Measurements from ENCODE around the gene FYB2. TPM values are rescaled to one million over a fixed set of nuclear protein-coding genes. Genes with fewer than 3 reads are reported as not detected.

The FYB2 gene
- total RNA-seq, 5 donors from 2014 or later (not counting 1 experiment from before 2014, with no cell fraction given), result not detected

GRCh38 chr1:56715156-56715555 lies 104.0 kb downstream of the FYB2 start:
- H3K27me3 Mint-ChIP-seq, result peaks cover 0 to 6% of the 10 kb centered on the region in 2 donors
- ChIA-PET CTCF (no interaction called here), POLR2A (no interaction called here)
- H3K4me1 Mint-ChIP-seq, result no peaks in the 10 kb centered on the region
- no peaks in the 10 kb centered on the region for H3K36me3 Mint-ChIP-seq
- H3K9me3 Mint-ChIP-seq, result no peaks in the 10 kb centered on the region
- no CpG with 5 or more reads among the region's 1 CpG for WGBS (ENCODE audit: insufficient coverage)
- H3K36me3 ChIP-seq (ENCODE audit: control insufficient read depth in 2 of 2, extremely low read depth in 1 of 2, insufficient read depth in 1 of 2, low read length in 1 of 2), result no peaks in the 10 kb centered on the region
- H3K9me3 ChIP-seq, result no peaks in the 10 kb centered on the region
- H3K27ac Mint-ChIP-seq, result no peak overlapping the region
- H3K27ac ChIP-seq (ENCODE audit: low read length), result no peak overlapping the region
- no peaks in the 10 kb centered on the region for H3K4me1 ChIP-seq (ENCODE audit: control insufficient read depth in 1 of 2, extremely low read depth in 1 of 2, insufficient read depth in 2 of 2, low read length in 2 of 2)
- ATAC-seq (replicated peaks in 1 of 4), result no peak
- H3K27me3 ChIP-seq (replicated peaks in 1 of 2; ENCODE audit: control insufficient read depth in 2 of 2, extremely low read depth in 1 of 2, insufficient read depth in 2 of 2, low read length in 1 of 2), result no peaks in the 10 kb centered on the region
- no peak overlapping the region for H3K4me3 ChIP-seq (ENCODE audit: control insufficient read depth in 1 of 2, extremely low read depth in 1 of 2, low read length in 1 of 2)
- no peak for DNase-seq
- no peak overlapping the region for H3K4me3 Mint-ChIP-seq

- no peaks in the 10 kb centered on the region for H3K36me3 Mint-ChIP-seq
- H3K4me3 Mint-ChIP-seq, result no peak overlapping the region
- H3K27ac Mint-ChIP-seq, result no peak overlapping the region
- no peak overlapping the region for H3K4me3 ChIP-seq (ENCODE audit: control insufficient read depth in 1 of 2, extremely low read depth in 1 of 2, low read length in 1 of 2)
- no CpG with 5 or more reads among the region's 1 CpG for WGBS (ENCODE audit: insufficient coverage)
- CTCF ChIA-PET, result no interaction called here
- no peak overlapping the region for H3K27ac ChIP-seq (ENCODE audit: low read length)
- no peaks in the 10 kb centered on the region for H3K4me1 ChIP-seq (ENCODE audit: control insufficient read depth in 1 of 2, extremely low read depth in 1 of 2, insufficient read depth in 2 of 2, low read length in 2 of 2)
- H3K9me3 Mint-ChIP-seq, result no peaks in the 10 kb centered on the region
- H3K27me3 ChIP-seq (replicated peaks in 1 of 2; ENCODE audit: control insufficient read depth in 2 of 2, extremely low read depth in 1 of 2, insufficient read depth in 2 of 2, low read length in 1 of 2), result no peaks in the 10 kb centered on the region
- ATAC-seq (replicated peaks in 1 of 4), result no peak
- DNase-seq, result no peak
- POLR2A ChIA-PET, result no interaction called here
- H3K27me3 Mint-ChIP-seq, result peaks cover 2 to 12% of the 10 kb centered on the region in 2 donors
- H3K36me3 ChIP-seq (ENCODE audit: control insufficient read depth in 2 of 2, extremely low read depth in 1 of 2, insufficient read depth in 1 of 2, low read length in 1 of 2), result no peaks in the 10 kb centered on the region
- no peaks in the 10 kb centered on the region for H3K9me3 ChIP-seq
- H3K4me1 Mint-ChIP-seq, result no peaks in the 10 kb centered on the region
These were observed 106.1 kb downstream of the FYB2 start for GRCh38 chr1:56713112-56713511.

GRCh38 chr1:56712150-56712549 lies 107.1 kb downstream of the FYB2 start:
- DNase-seq (no peak), ATAC-seq (replicated peaks in 1 of 4) (no peak)
- Histone ChIP-seq H3K27me3 (replicated peaks in 1 of 2; ENCODE audit: control insufficient read depth in 2 of 2, extremely low read depth in 1 of 2, insufficient read depth in 2 of 2, low read length in 1 of 2) (no peaks in the 10 kb centered on the region), H3K4me1 (ENCODE audit: control insufficient read depth in 1 of 2, extremely low read depth in 1 of 2, insufficient read depth in 2 of 2, low read length in 2 of 2) (no peaks in the 10 kb centered on the region), H3K4me3 (ENCODE audit: control insufficient read depth in 1 of 2, extremely low read depth in 1 of 2, low read length in 1 of 2) (no peak overlapping the region), H3K27ac (ENCODE audit: low read length) (no peak overlapping the region), H3K36me3 (ENCODE audit: control insufficient read depth in 2 of 2, extremely low read depth in 1 of 2, insufficient read depth in 1 of 2, low read length in 1 of 2) (no peaks in the 10 kb centered on the region), H3K9me3 (no peaks in the 10 kb centered on the region)
- no peaks in the 10 kb centered on the region for H3K36me3 Mint-ChIP-seq
- POLR2A ChIA-PET, result no interaction called here
- no peaks in the 10 kb centered on the region for H3K4me1 Mint-ChIP-seq
- H3K27me3 Mint-ChIP-seq, result peaks cover 2 to 16% of the 10 kb centered on the region in 2 donors
- H3K27ac Mint-ChIP-seq, result no peak overlapping the region
- H3K4me3 Mint-ChIP-seq, result no peak overlapping the region
- WGBS (ENCODE audit: insufficient coverage), result no CpG with 5 or more reads among the region's 1 CpG
- CTCF ChIA-PET, result interaction anchor here in 1 of 2 donors (0.6 kb wide), 1 partner anchor 12 kb away, joined by 3 read pairs; no protein-coding TSS in a partner anchor
- no peaks in the 10 kb centered on the region for H3K9me3 Mint-ChIP-seq

GRCh38 chr1:56710646-56711045 lies 108.6 kb downstream of the FYB2 start:
- H3K36me3 Mint-ChIP-seq, result no peaks in the 10 kb centered on the region
- no peaks in the 10 kb centered on the region for H3K27me3 ChIP-seq (replicated peaks in 1 of 2; ENCODE audit: control insufficient read depth in 2 of 2, extremely low read depth in 1 of 2, insufficient read depth in 2 of 2, low read length in 1 of 2)
- ChIA-PET CTCF (no interaction called here), POLR2A (no interaction called here)
- no peaks in the 10 kb centered on the region for H3K4me1 ChIP-seq (ENCODE audit: control insufficient read depth in 1 of 2, extremely low read depth in 1 of 2, insufficient read depth in 2 of 2, low read length in 2 of 2)
- H3K4me1 Mint-ChIP-seq, result no peaks in the 10 kb centered on the region
- no peaks in the 10 kb centered on the region for H3K9me3 ChIP-seq
- no peak for ATAC-seq (replicated peaks in 1 of 4)
- H3K4me3 Mint-ChIP-seq, result no peak overlapping the region
- H3K27ac Mint-ChIP-seq, result no peak overlapping the region
- no peak overlapping the region for H3K27ac ChIP-seq (ENCODE audit: low read length)
- H3K27me3 Mint-ChIP-seq, result peaks cover 5 to 24% of the 10 kb centered on the region in 2 donors
- no peaks in the 10 kb centered on the region for H3K9me3 Mint-ChIP-seq
- no peak for DNase-seq
- no peaks in the 10 kb centered on the region for H3K36me3 ChIP-seq (ENCODE audit: control insufficient read depth in 2 of 2, extremely low read depth in 1 of 2, insufficient read depth in 1 of 2, low read length in 1 of 2)
- H3K4me3 ChIP-seq (ENCODE audit: control insufficient read depth in 1 of 2, extremely low read depth in 1 of 2, low read length in 1 of 2), result no peak overlapping the region

GRCh38 chr1:56709995-56710394 lies 109.2 kb downstream of the FYB2 start:
- Mint-ChIP-seq H3K4me3 (no peak overlapping the region), H3K9me3 (no peaks in the 10 kb centered on the region), H3K27ac (no peak overlapping the region), H3K36me3 (no peaks in the 10 kb centered on the region), H3K4me1 (no peaks in the 10 kb centered on the region), H3K27me3 (peaks cover 5 to 24% of the 10 kb centered on the region in 2 donors)
- no peak for ATAC-seq (replicated peaks in 1 of 4)
- CTCF ChIA-PET, result no interaction called here
- no peak overlapping the region for H3K27ac ChIP-seq (ENCODE audit: low read length)
- no peaks in the 10 kb centered on the region for H3K36me3 ChIP-seq (ENCODE audit: control insufficient read depth in 2 of 2, extremely low read depth in 1 of 2, insufficient read depth in 1 of 2, low read length in 1 of 2)
- no peaks in the 10 kb centered on the region for H3K9me3 ChIP-seq
- no peaks in the 10 kb centered on the region for H3K27me3 ChIP-seq (replicated peaks in 1 of 2; ENCODE audit: control insufficient read depth in 2 of 2, extremely low read depth in 1 of 2, insufficient read depth in 2 of 2, low read length in 1 of 2)
- no peak for DNase-seq
- no CpG with 5 or more reads among the region's 2 CpGs for WGBS (ENCODE audit: insufficient coverage)
- POLR2A ChIA-PET, result no interaction called here
- no peaks in the 10 kb centered on the region for H3K4me1 ChIP-seq (ENCODE audit: control insufficient read depth in 1 of 2, extremely low read depth in 1 of 2, insufficient read depth in 2 of 2, low read length in 2 of 2)
- no peak overlapping the region for H3K4me3 ChIP-seq (ENCODE audit: control insufficient read depth in 1 of 2, extremely low read depth in 1 of 2, low read length in 1 of 2)

GRCh38 chr1:56709269-56709880 lies 109.8 kb downstream of the FYB2 start:
- Histone ChIP-seq H3K4me3 (ENCODE audit: control insufficient read depth in 1 of 2, extremely low read depth in 1 of 2, low read length in 1 of 2) (no peak overlapping the region), H3K4me1 (ENCODE audit: control insufficient read depth in 1 of 2, extremely low read depth in 1 of 2, insufficient read depth in 2 of 2, low read length in 2 of 2) (no peaks in the 10 kb centered on the region), H3K27ac (ENCODE audit: low read length) (no peak overlapping the region), H3K9me3 (no peaks in the 10 kb centered on the region), H3K27me3 (replicated peaks in 1 of 2; ENCODE audit: control insufficient read depth in 2 of 2, extremely low read depth in 1 of 2, insufficient read depth in 2 of 2, low read length in 1 of 2) (no peaks in the 10 kb centered on the region), H3K36me3 (ENCODE audit: control insufficient read depth in 2 of 2, extremely low read depth in 1 of 2, insufficient read depth in 1 of 2, low read length in 1 of 2) (no peaks in the 10 kb centered on the region)
- ATAC-seq (replicated peaks in 1 of 4) (no peak), DNase-seq (peak in 1 of 35 experiments; percentile 43)
- Mint-ChIP-seq H3K4me1 (no peaks in the 10 kb centered on the region), H3K27ac (no peak overlapping the region), H3K4me3 (no peak overlapping the region), H3K36me3 (no peaks in the 10 kb centered on the region), H3K27me3 (peaks cover 5 to 24% of the 10 kb centered on the region in 2 donors), H3K9me3 (no peaks in the 10 kb centered on the region)
- POLR2A ChIA-PET, result no interaction called here
- no CpG with 5 or more reads among the region's 2 CpGs for WGBS (ENCODE audit: insufficient coverage)
- CTCF ChIA-PET, result interaction anchor here in 1 of 2 donors (0.8 to 1.2 kb wide), 2 partner anchors 12 to 1425 kb away, joined by 3 read pairs; no protein-coding TSS in a partner anchor

- WGBS (ENCODE audit: insufficient coverage), result 89% methylated on average over 2 of the region's 4 CpGs
- H3K4me3 ChIP-seq (ENCODE audit: control insufficient read depth in 1 of 2, extremely low read depth in 1 of 2, low read length in 1 of 2), result no peak overlapping the region
- no peaks in the 10 kb centered on the region for H3K4me1 ChIP-seq (ENCODE audit: control insufficient read depth in 1 of 2, extremely low read depth in 1 of 2, insufficient read depth in 2 of 2, low read length in 2 of 2)
- no peaks in the 10 kb centered on the region for H3K9me3 ChIP-seq
- no peaks in the 10 kb centered on the region for H3K4me1 Mint-ChIP-seq
- H3K36me3 ChIP-seq (ENCODE audit: control insufficient read depth in 2 of 2, extremely low read depth in 1 of 2, insufficient read depth in 1 of 2, low read length in 1 of 2), result no peaks in the 10 kb centered on the region
- H3K36me3 Mint-ChIP-seq, result no peaks in the 10 kb centered on the region
- no peaks in the 10 kb centered on the region for H3K27me3 ChIP-seq (replicated peaks in 1 of 2; ENCODE audit: control insufficient read depth in 2 of 2, extremely low read depth in 1 of 2, insufficient read depth in 2 of 2, low read length in 1 of 2)
- POLR2A ChIA-PET, result no interaction called here
- no peak overlapping the region for H3K27ac ChIP-seq (ENCODE audit: low read length)
- DNase-seq, result no peak
- no peak overlapping the region for H3K27ac Mint-ChIP-seq
- H3K9me3 Mint-ChIP-seq, result no peaks in the 10 kb centered on the region
- H3K4me3 Mint-ChIP-seq, result no peak overlapping the region
- no peak for ATAC-seq (replicated peaks in 1 of 4)
- H3K27me3 Mint-ChIP-seq, result peaks cover 6 to 24% of the 10 kb centered on the region in 2 donors
- CTCF ChIA-PET, result no interaction called here
These were observed 111.8 kb downstream of the FYB2 start for GRCh38 chr1:56707379-56707778.
